Activated CD8-positive, alpha-beta memory T cell treated with anti-CD3 and anti-CD28 coated beads, Interleukin-2, amount 10 ng/mL, durations not matched to agents 7 days and 5 days (primary cell): Measurements from ENCODE around the gene C16orf74. TPM values are rescaled to one million over a fixed set of nuclear protein-coding genes. Genes with fewer than 3 reads are reported as not detected.

Experiments
- ATAC-seq: fragments of 150-1000 bp; cut with Tn5 transposase; one replicate; pipeline ENCODE4 v1.10.0; 2021; ENCODE audit warnings: moderate library complexity
- CTCF ChIA-PET: fragments of 350-600 bp; sonication (Branson Sonifier 250); formaldehyde crosslinking; loops from one replicate; lab custom pipeline; 2021; ENCODE audit warnings: antibody characterized with exemption; lab: Charles Lee
- DNase-seq: peaks from one replicate; pipeline ENCODE4 v3.0.0-alpha.2; 2020
- H3K27ac Mint-ChIP-seq: one replicate; pipeline ENCODE4 v1.8.0; 2021; ENCODE audit warnings: mild to moderate bottlenecking, mixed read lengths
- H3K27me3 Mint-ChIP-seq: one replicate; pipeline ENCODE4 v1.8.0; 2021; ENCODE audit warnings: mixed read lengths
- H3K36me3 Mint-ChIP-seq: one replicate; pipeline ENCODE4 v1.8.0; 2021; ENCODE audit warnings: mild to moderate bottlenecking, mixed read lengths
- H3K4me1 Mint-ChIP-seq: one replicate; pipeline ENCODE4 v1.8.0; 2021; ENCODE audit warnings: mixed read lengths
- H3K4me3 Mint-ChIP-seq: one replicate; pipeline ENCODE4 v1.8.0; 2021; ENCODE audit warnings: mild to moderate bottlenecking, moderate library complexity, mixed read lengths
- H3K9me3 Mint-ChIP-seq: one replicate; pipeline ENCODE4 v1.8.0; 2022; ENCODE audit warnings: low read depth, mixed read lengths
- total RNA-seq, 2 experiments: library from RNA; stranded (reverse); gene quantifications; one replicate each; pipeline ENCODE4 v1.2.3, GENCODE V29; 2021

The C16orf74 gene
- total RNA-seq, 2 experiments from 2014 or later: 0.23 to 0.41 TPM

DNA sequence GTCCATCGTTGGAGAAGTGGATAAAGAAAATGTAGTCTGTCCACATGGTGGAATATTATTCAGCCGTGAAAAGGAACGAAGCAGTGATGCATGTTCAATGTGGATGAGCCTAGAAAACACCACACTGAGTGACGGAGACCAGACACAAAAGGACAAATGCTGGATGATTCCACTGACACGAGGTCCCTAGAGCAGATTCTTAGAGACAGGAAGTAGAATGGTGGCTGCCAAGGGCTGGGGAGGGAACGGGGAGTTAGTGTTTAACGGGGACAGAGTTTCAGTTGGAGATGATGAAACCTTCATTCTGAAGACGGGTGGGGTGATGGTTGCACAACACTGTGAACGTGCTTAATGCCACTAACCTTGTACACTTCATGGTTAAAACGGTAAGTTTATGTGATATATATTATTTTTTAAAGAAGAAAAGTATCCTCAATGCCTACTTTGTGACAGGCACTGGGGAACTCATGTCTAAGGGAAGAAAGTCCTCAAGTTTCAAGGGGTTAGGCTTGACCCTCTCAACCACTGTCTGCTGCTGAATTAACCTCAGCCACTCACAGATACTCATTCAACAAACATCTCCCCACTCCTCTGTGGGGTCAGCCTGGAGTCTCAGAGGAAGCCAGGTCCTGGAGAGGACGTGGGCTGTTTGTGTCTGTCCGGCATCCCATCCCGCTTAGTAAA is 17.6 kb downstream of the C16orf74 start:
- H3K4me1 Mint-ChIP-seq: peaks cover 17% of the 10 kb centered on the region
- no peaks in the 10 kb centered on the region for H3K36me3 Mint-ChIP-seq
- H3K27me3 Mint-ChIP-seq: peaks cover 3% of the 10 kb centered on the region
- H3K4me3 Mint-ChIP-seq: no peak overlapping the region
- ATAC-seq (no peak), DNase-seq (no peak)
- no peak overlapping the region for H3K27ac Mint-ChIP-seq
- CTCF ChIA-PET: no interaction called here
- no peaks in the 10 kb centered on the region for H3K9me3 Mint-ChIP-seq

GRCh38 chr16:85731179-85731578 is 19.7 kb downstream of the C16orf74 start:
- CTCF ChIA-PET: interaction anchor here (0.8 to 1.0 kb wide), 3 partner anchors 11 to 115 kb away, joined by 3 to 4 read pairs (median 3); no protein-coding TSS in a partner anchor
- no peak overlapping the region for H3K27ac Mint-ChIP-seq
- no peak overlapping the region for H3K4me3 Mint-ChIP-seq
- ATAC-seq: no peak
- peaks cover 15% of the 10 kb centered on the region for H3K4me1 Mint-ChIP-seq
- H3K9me3 Mint-ChIP-seq: no peaks in the 10 kb centered on the region
- peaks cover 1% of the 10 kb centered on the region for H3K27me3 Mint-ChIP-seq
- no peak for DNase-seq
- no peaks in the 10 kb centered on the region for H3K36me3 Mint-ChIP-seq

- Mint-ChIP-seq H3K4me3 (no peak overlapping the region), H3K4me1 (peaks cover 4% of the 10 kb centered on the region), H3K9me3 (no peaks in the 10 kb centered on the region), H3K27ac (no peak overlapping the region), H3K27me3 (no peaks in the 10 kb centered on the region), H3K36me3 (no peaks in the 10 kb centered on the region)
- DNase-seq (no peak), ATAC-seq (no peak)
- CTCF ChIA-PET: interaction anchor here (1.3 kb wide), 1 partner anchor 13 kb away, joined by 4 read pairs; no protein-coding TSS in a partner anchor
Observed at GRCh38 chr16:85730186-85730465, 20.8 kb downstream of the C16orf74 start.

GRCh38 chr16:85729452-85730185 is 21.3 kb downstream of the C16orf74 start:
- no peak for ATAC-seq
- Mint-ChIP-seq H3K4me1 (no peaks in the 10 kb centered on the region), H3K27ac (no peak overlapping the region), H3K9me3 (no peaks in the 10 kb centered on the region), H3K4me3 (no peak overlapping the region), H3K36me3 (no peaks in the 10 kb centered on the region), H3K27me3 (no peaks in the 10 kb centered on the region)
- CTCF ChIA-PET: interaction anchor here (1.3 kb wide), 1 partner anchor 13 kb away, joined by 4 read pairs; no protein-coding TSS in a partner anchor
- no peak for DNase-seq

- CTCF ChIA-PET: interaction anchor here (1.3 kb wide), 2 partner anchors 10 to 12 kb away, joined by 4 read pairs; no protein-coding TSS in a partner anchor
- no peak for DNase-seq
- Mint-ChIP-seq H3K4me1 (no peaks in the 10 kb centered on the region), H3K9me3 (no peaks in the 10 kb centered on the region), H3K4me3 (no peak overlapping the region), H3K36me3 (no peaks in the 10 kb centered on the region), H3K27ac (no peak overlapping the region), H3K27me3 (no peaks in the 10 kb centered on the region)
- ATAC-seq: no peak
Observed at GRCh38 chr16:85728879-85729278, 22.0 kb downstream of the C16orf74 start.

DNA sequence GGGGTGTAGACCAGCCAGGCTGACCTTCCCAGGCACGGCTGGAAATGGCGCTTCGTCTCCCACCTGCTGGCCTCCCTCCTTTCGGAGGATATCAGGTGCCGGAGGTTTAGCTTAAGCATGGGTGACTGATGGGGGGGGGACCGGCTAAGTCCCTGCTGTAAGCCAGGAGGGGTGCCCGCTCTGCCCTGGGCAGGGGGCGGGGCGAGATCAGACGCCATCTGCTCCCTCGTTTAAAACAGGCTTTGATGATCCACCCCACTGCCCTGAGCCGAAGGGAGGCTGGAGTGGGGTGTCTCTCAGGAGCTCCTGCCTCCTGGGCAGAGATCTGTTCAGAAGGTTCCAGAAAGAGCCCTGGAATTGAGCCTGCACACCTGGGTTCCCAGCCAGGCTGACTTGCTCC is 26.0 kb downstream of the C16orf74 start:
- CTCF ChIA-PET: no interaction called here
- H3K27me3 Mint-ChIP-seq: no peaks in the 10 kb centered on the region
- no peak for DNase-seq
- no peak overlapping the region for H3K4me3 Mint-ChIP-seq
- no peaks in the 10 kb centered on the region for H3K36me3 Mint-ChIP-seq
- no peaks in the 10 kb centered on the region for H3K4me1 Mint-ChIP-seq
- H3K9me3 Mint-ChIP-seq: no peaks in the 10 kb centered on the region
- no peak for ATAC-seq
- no peak overlapping the region for H3K27ac Mint-ChIP-seq

DNA sequence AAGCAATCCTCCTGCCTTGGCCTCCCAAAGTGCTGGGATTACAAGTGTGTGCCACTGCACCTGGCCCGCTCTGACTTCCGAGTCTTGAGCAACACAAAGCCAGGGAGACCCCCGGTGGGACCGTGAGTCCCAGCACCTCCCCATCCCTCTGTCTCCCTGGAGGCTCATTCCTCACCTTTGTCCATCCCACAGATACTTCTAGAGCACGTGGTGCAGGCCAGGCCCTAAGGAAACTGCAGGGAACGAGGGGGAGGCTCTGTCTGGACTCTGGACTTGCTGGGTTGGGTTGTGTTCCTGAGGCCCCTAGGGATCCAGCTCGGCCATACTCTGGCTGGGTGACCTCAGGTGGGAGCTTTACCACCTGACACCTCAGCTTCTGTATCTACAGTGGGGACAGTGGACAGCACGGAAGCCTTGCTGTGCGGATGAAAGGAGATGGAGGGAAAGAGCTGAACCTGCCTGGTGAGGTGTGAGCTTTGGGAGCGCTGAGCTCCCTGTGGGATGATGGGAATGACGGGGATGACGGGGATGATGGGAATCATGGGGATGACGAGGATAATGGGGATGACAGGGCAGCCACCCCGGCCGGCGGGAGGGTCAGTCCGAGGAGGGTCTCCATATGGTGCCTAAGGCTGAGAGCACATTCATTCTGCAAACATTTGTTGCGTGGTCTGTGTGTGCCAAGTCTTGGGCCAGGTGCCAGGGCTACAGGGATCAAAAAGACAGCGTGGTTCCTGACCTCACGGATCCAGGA is 26.6 kb downstream of the C16orf74 start:
- CTCF ChIA-PET: no interaction called here
- no peak for DNase-seq
- no peaks in the 10 kb centered on the region for H3K4me1 Mint-ChIP-seq
- no peak for ATAC-seq
- H3K9me3 Mint-ChIP-seq: no peaks in the 10 kb centered on the region
- H3K4me3 Mint-ChIP-seq: no peak overlapping the region
- H3K36me3 Mint-ChIP-seq: no peaks in the 10 kb centered on the region
- no peaks in the 10 kb centered on the region for H3K27me3 Mint-ChIP-seq
- no peak overlapping the region for H3K27ac Mint-ChIP-seq

- CTCF ChIA-PET: interaction anchor here (0.5 to 1.0 kb wide), 4 partner anchors 15 to 1610 kb away, joined by 3 read pairs; no protein-coding TSS in a partner anchor
- no peaks in the 10 kb centered on the region for H3K36me3 Mint-ChIP-seq
- H3K27ac Mint-ChIP-seq: no peak overlapping the region
Observed at GRCh38 chr16:85722128-85722893, 28.6 kb downstream of the C16orf74 start.

DNA sequence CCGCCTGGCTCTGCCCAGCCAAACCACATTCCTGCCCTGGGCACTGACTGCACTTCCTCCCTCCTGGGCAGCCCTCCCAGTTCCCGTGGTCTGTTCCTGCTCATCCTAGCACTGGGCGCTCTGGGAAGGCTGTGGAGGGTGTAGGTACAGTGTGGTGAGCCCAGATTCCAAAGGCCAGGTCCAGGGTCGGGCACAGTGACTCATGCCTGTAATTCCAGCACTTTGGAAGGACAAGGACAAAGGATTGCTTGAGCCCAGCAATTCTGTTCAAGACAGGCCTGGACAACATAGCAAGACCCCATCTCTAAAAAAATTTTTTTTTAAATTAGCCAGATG is 30.6 kb downstream of the C16orf74 start:
- H3K4me3 Mint-ChIP-seq: no peak overlapping the region
- peaks cover 5% of the 10 kb centered on the region for H3K4me1 Mint-ChIP-seq
- no peak overlapping the region for H3K27ac Mint-ChIP-seq
- H3K9me3 Mint-ChIP-seq: no peaks in the 10 kb centered on the region
- no peaks in the 10 kb centered on the region for H3K36me3 Mint-ChIP-seq
- CTCF ChIA-PET: interaction anchor here (1.0 to 6.9 kb wide), 5 partner anchors 11 to 96 kb away, joined by 3 to 45 read pairs (median 3); no protein-coding TSS in a partner anchor
- peaks cover 8% of the 10 kb centered on the region for H3K27me3 Mint-ChIP-seq
- DNase-seq: no peak
- ATAC-seq: no peak

More at GRCh38 chr16:85722128-85722893, 28.6 kb downstream of the C16orf74 start:
- Mint-ChIP-seq H3K27me3 (no peaks in the 10 kb centered on the region), H3K4me1 (peaks cover 2% of the 10 kb centered on the region), H3K4me3 (no peak overlapping the region), H3K9me3 (no peaks in the 10 kb centered on the region)
- DNase-seq (no peak), ATAC-seq (no peak)

- Mint-ChIP-seq H3K9me3 (no peaks in the 10 kb centered on the region), H3K27ac (no peak overlapping the region), H3K36me3 (no peaks in the 10 kb centered on the region), H3K4me3 (no peak overlapping the region), H3K4me1 (peaks cover 6% of the 10 kb centered on the region), H3K27me3 (peaks cover 11% of the 10 kb centered on the region)
- ATAC-seq (no peak), DNase-seq (no peak)
- CTCF ChIA-PET: interaction anchor here (1.0 to 6.9 kb wide), 9 partner anchors 8 to 301 kb away, joined by 3 to 45 read pairs (median 4); no protein-coding TSS in a partner anchor
Observed at GRCh38 chr16:85719605-85720301, 31.1 kb downstream of the C16orf74 start.

DNA sequence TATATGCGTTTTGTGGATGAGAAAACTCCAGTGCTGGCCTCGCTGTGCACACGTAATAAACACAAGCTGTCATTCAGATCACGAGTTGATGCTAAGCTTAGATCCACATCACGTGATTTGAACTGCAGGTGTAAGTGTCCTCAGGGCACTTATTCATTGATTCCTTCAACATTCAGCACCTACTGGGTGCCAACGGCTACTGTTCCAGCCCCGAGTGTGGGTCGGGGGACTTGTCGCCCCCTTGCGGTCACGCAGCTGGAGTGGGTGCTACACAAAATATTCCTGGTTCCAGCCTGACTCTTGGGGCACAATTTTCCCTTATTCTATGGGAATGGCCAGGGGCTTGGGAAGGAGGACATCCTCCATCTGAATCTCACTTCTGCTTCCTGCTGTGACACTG is 32.2 kb downstream of the C16orf74 start:
- Mint-ChIP-seq H3K4me3 (no peak overlapping the region), H3K27me3 (peaks cover 11% of the 10 kb centered on the region), H3K9me3 (no peaks in the 10 kb centered on the region), H3K36me3 (no peaks in the 10 kb centered on the region), H3K4me1 (peaks cover 6% of the 10 kb centered on the region), H3K27ac (no peak overlapping the region)
- CTCF ChIA-PET: interaction anchor here (0.5 to 6.9 kb wide), 11 partner anchors 9 to 746 kb away, joined by 3 to 45 read pairs (median 4); no protein-coding TSS in a partner anchor
- ATAC-seq (no peak), DNase-seq (no peak)

DNA sequence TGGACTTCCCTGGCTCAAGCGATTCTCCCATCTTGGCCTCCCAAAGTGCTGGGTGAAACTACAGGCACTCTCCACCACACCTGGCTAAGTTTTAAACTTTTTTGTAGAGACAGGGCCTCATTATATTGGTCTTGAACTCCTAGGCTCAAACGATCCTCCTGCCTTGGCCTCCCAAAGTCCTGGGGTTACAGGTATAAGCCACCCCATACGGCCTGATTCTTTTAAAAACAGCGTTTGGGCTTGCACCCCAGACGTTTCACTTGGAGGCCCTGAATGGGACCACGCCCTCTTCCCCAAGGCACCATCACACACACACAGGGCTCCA is 32.8 kb downstream of the C16orf74 start:
- ATAC-seq (no peak), DNase-seq (no peak)
- Mint-ChIP-seq H3K4me3 (no peak overlapping the region), H3K27ac (no peak overlapping the region), H3K9me3 (no peaks in the 10 kb centered on the region), H3K27me3 (peaks cover 11% of the 10 kb centered on the region), H3K36me3 (no peaks in the 10 kb centered on the region), H3K4me1 (peaks cover 6% of the 10 kb centered on the region)
- CTCF ChIA-PET: interaction anchor here (1.0 to 6.9 kb wide), 9 partner anchors 8 to 102 kb away, joined by 4 to 45 read pairs (median 4); no protein-coding TSS in a partner anchor
